GM21825 (cell line): Measurements from ENCODE around the gene TSC2.
"Not testable (repeated sequence)": the region's sequence is repeated elsewhere in the genome, so short reads cannot be mapped to it uniquely, and the experiment has no call there.

Source experiments
- ATAC-seq: cut with Tn5 transposase; IDR thresholded peaks from one replicate; pipeline ENCODE4 v1.9.1; 2021; ENCODE audit warnings: mild to moderate bottlenecking, moderate library complexity; ENCODE audit not compliant: unreplicated experiment

TSC2 gene

DNA sequence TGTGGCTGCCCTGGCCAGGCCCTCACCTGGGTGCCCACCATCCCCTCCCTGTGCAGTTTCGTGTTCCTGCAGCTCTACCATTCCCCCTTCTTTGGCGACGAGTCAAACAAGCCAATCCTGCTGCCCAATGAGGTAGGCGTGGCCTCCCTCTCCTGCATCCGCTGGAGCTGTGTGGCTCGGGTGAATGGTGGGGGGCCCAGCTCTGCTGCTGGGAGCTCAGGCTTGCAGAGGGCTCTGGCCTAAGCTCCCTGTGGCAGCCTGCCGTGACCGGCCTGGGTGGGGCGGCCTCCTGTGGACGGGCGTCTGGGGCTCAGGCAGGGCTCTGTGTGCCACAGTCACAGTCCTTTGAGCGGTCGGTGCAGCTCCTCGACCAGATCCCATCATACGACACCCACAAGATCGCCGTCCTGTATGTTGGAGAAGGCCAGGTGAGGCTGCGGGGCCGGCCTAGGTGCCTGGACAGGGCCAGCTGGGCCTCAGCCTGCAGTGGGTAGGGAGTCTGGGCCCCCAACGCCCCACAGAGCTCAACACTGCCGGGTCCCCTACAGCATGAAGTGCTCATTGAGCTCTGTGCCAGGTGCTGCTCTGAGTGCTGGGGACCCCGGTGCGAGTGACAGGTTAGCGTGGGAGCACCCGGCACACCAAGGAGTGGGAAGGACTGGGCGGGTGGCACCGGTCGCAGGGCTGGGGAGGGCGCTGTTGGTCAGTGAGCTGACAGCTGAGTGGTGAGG, 37.3 kb downstream of the TSC2 start:
- no peak for ATAC-seq

- ATAC-seq, result no peak
These were observed 37.9 kb downstream of the TSC2 start for GRCh38 chr16:2085669-2086068.

DNA sequence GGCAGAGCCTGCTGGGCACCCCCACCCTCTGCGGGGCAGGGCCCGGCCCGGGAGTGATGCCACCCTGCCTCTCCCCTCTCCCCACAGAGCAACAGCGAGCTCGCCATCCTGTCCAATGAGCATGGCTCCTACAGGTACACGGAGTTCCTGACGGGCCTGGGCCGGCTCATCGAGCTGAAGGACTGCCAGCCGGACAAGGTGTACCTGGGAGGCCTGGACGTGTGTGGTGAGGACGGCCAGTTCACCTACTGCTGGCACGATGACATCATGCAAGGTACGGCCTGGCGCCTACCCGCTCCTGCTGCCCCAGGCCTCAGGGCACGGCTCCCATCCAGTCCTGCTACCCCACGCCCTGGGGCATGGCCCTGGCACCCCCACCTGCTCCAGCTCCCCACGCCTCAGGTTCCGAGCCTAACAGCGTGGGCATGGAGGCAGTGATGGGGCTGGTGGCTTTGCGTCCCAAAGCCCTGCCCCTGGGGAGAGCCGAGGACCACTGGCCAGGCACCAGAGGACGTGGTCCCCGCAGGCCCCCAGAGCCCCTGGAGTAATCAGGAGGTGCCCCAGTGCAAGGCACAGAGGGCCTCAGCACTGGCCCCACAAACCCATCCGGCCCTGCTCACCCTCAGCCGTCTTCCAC, 38.4 kb downstream of the TSC2 start:
- no peak for ATAC-seq

- ATAC-seq, result no peak
These were observed 39.3 kb downstream of the TSC2 start for GRCh38 chr16:2086812-2087747.

- ATAC-seq, result no peak
These were observed 40.2 kb downstream of the TSC2 start for GRCh38 chr16:2087748-2088631.

GRCh38 chr16:2088759-2089358, 41.1 kb downstream of the TSC2 start:
- no peak for ATAC-seq

DNA sequence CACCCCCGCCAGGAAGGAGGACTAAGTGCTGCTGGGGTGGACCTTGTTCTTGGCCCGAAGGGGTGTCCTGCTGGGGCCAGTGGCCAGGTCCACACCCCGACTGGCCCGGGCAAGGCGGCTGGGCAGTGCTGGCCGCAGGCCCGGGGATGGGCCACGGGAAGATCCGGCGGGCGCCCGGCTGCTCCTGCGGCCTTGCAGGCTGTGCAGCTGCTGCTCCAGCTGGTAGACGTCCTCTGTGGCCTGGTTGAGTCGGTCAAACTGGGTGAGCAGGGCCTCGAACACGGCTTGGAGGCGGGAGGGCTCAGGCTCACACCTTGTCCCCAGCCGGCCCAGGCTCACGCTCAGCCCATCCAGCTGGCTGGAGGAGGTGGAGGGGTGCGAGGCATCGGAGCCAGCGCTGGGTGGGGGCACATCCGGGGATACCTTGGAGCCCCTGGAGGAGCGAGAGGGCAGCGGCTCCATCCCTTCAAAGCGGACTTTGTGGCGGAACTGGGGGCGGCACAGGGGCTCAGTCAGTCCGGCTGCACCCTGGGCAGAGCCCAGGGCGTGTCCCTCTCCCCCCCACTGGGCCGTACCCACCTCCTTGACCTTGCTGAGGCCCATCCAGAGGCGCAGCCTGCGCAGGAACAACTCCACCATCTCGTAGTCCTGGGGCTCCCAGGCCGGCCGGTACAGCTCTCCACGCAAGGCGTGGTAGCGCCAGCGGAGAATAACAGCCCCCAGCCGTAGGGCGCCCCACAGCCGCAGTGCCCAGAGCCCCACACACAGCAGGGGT, 42.1 kb downstream of the TSC2 start:
- no peak for ATAC-seq

- no peak for ATAC-seq
These were observed 42.6 kb downstream of the TSC2 start for GRCh38 chr16:2090481-2090776.

GRCh38 chr16:2090777-2091546, 43.2 kb downstream of the TSC2 start:
- no peak for ATAC-seq

GRCh38 chr16:2091547-2092255, 43.9 kb downstream of the TSC2 start:
- no peak for ATAC-seq

GRCh38 chr16:2092256-2092620, 44.5 kb downstream of the TSC2 start:
- ATAC-seq, result no peak

GRCh38 chr16:2092866-2093265, 45.1 kb downstream of the TSC2 start:
- ATAC-seq, result no peak

DNA sequence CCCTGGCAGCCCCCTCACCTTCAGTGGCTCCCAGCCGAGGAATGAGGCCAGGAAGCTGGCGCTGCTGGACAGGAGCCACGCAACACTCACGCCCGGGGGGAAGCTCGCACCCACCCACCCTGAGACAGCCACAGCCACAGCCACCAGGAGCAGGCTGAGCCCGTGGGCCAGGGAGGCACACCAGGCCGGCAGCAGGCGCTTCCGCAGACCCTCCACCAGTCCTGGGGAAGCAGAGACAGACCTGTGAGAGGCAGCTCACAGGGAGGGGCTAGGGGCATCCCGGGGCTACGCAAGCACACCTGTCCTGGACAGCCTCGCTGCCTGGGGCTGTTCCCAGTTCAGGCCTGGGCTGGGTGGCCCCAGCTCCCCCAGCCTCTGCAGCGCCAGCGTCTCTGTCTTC, 46.0 kb downstream of the TSC2 start:
- ATAC-seq, result no peak

GRCh38 chr16:2095315-2095853, 47.6 kb downstream of the TSC2 start:
- no peak for ATAC-seq

- no peak for ATAC-seq
These were observed 48.3 kb downstream of the TSC2 start for GRCh38 chr16:2095918-2096582.

DNA sequence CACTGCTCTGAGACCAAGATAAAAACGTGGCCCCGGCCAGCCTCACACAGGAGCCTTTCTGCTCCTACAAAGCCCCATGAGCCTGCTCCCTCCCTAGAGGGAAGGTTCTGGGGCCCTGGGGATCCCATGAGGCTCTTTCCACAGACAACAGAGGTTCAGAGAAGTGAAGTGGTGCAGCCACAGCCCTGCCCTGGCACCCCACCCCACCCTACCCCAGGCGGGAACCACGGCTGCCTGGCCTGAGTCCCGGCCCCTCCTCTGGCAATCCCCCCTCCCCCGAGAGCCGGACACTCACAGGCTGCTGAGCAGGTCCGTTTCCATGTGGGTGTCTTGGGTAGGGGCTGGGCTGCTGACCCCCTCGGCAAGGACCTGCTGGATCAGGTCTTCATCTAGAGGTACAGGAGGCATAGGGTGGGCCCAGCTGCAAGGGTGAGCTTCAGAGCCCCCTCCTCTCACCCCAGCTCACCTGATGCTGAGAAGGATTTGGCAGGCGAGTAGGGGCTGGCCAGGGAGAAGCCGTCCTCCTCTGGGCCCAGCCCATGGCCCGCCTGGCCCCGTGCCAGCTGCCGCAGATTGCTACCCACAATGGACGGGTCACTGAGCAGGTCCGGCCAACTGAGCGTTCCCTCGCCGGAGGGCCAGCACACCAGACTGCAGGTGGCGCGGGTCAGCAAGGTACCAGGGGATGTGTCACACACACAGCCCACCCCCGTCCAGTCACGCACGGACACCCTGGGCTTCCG, 49.2 kb downstream of the TSC2 start:
- ATAC-seq, result no peak

GRCh38 chr16:2097689-2098088, 49.9 kb downstream of the TSC2 start:
- not testable (repeated sequence) for ATAC-seq
